H1 (cell line): ENCODE results near the gene MRPS2. TPM values are rescaled to one million over a fixed set of nuclear protein-coding genes. Genes with fewer than 3 reads are reported as not detected.

Source experiments
- BCL11A ChIP-seq, 2 experiments: IDR thresholded peaks; one replicate each; pipeline ENCODE4 v1.6.1; 2011; ENCODE audit warnings: low read depth in 2 of 2, low read length in 2 of 2, mild to moderate bottlenecking in 2 of 2
- CHD2 ChIP-seq: IDR thresholded peaks from 2 replicates; pipeline ENCODE4 v1.6.1; 2012; ENCODE audit warnings: low read length, improper control_type of control experiment
- KDM1A ChIP-seq: fragments of 200-600, 300-600 bp; sonication (generic); IDR thresholded peaks from 2 replicates; pipeline ENCODE4 v1.7.1; 2016; ENCODE audit warnings: mild to moderate bottlenecking, low read length, borderline replicate concordance
- RXRA ChIP-seq: IDR thresholded peaks from 2 replicates; pipeline ENCODE4 v1.6.1; 2011; ENCODE audit warnings: low read depth, mild to moderate bottlenecking, low read length, moderate library complexity; ENCODE audit not compliant: insufficient read depth
- SIRT6 ChIP-seq: IDR thresholded peaks from one replicate; pipeline ENCODE4 v1.7.1; 2012; ENCODE audit warnings: low read length, inconsistent platforms
- TAF1 ChIP-seq: IDR thresholded peaks from 2 replicates; pipeline ENCODE4 v1.6.1; 2011; ENCODE audit warnings: mild to moderate bottlenecking, low read depth, low read length
- polyA plus RNA-seq, 7 experiments: library from polyadenylated mRNA; depleted of rRNA in 3 of 7; stranded (reverse) in 5 of 7; unstranded in 2 of 7; fragments of >200 nt in 5 of 7; fragments of 200-250 nt in 2 of 7; gene quantifications; 1 replicate in 5 of 7; 2 replicates in 1 of 7; 4 replicates in 1 of 7; pipeline versions ENCODE4 v1.2.1 to v1.2.3, GENCODE V29; 2011 to 2013; ENCODE audit warnings: missing spikeins in 2 of 7, mixed read lengths in 2 of 7
- total RNA-seq: library from RNA; stranded (reverse); fragmentation: NEBNext Ultra II Directional; extraction: Animal tissue kit (Norgen Biotek cat#: 25700); gene quantifications from 2 replicates; pipeline ENCODE4 v1.2.1, GENCODE V29; 2021

Gene MRPS2
- total and polyA plus RNA-seq, 2 of the 8 experiments (the other 6 are each of a cell fraction or from before 2014, with no cell fraction given): 78.6 to 476 TPM

- TF ChIP-seq RXRA (no peak), SIRT6 (no peak), CHD2 (no peak), KDM1A (no peak), BCL11A (IDR thresholded peaks at IDR 0.05; ENCODE audit: low read depth in 2 of 2, low read length in 2 of 2) (no peak), TAF1 (no peak)
- TF ChIP-seq, all 59 proteins: peak for 0
These were observed 10.2 kb upstream of the MRPS2 start (continued) for GRCh38 chr9:135490166-135490870.
